Endothelial cell (in vitro differentiated cells): ENCODE measurements around the gene SMAD6. TPM values are rescaled to one million over a fixed set of nuclear protein-coding genes. Genes with fewer than 3 reads are reported as not detected.

Experiments
- DNase-seq: peaks from one replicate; pipeline ENCODE4 v3.0.0; 2021; ENCODE audit warnings: low spot score
- H3K27ac Mint-ChIP-seq: one replicate; pipeline ENCODE4 v1.8.0; 2021; ENCODE audit warnings: mixed read lengths, inconsistent platforms; ENCODE audit not compliant: unreplicated experiment
- H3K27me3 Mint-ChIP-seq: one replicate; pipeline ENCODE4 v1.8.0; 2021; ENCODE audit warnings: mild to moderate bottlenecking, moderate library complexity, mixed read lengths, inconsistent platforms; ENCODE audit not compliant: unreplicated experiment
- H3K36me3 Mint-ChIP-seq: one replicate; pipeline ENCODE4 v1.8.0; 2021; ENCODE audit warnings: mild to moderate bottlenecking, low read depth, mixed read lengths, inconsistent platforms; ENCODE audit not compliant: unreplicated experiment
- H3K4me1 Mint-ChIP-seq: one replicate; pipeline ENCODE4 v1.8.0; 2021; ENCODE audit warnings: mild to moderate bottlenecking, mixed read lengths, inconsistent platforms; ENCODE audit not compliant: unreplicated experiment
- H3K4me3 Mint-ChIP-seq: one replicate; pipeline ENCODE4 v1.8.0; 2021; ENCODE audit warnings: mild to moderate bottlenecking, mixed read lengths, inconsistent platforms; ENCODE audit not compliant: unreplicated experiment
- H3K9me3 Mint-ChIP-seq: one replicate; pipeline ENCODE4 v1.8.0; 2021; ENCODE audit warnings: mixed read lengths, inconsistent platforms; ENCODE audit not compliant: unreplicated experiment
- CTCF ChIP-seq: fragments of 200-600 bp; sonication (generic); IDR thresholded peaks from one replicate; pipeline ENCODE4 v1.5.0; 2021; ENCODE audit warnings: antibody characterized with exemption; ENCODE audit not compliant: unreplicated experiment
- total RNA-seq: library from RNA; stranded (reverse); fragmentation: NEBNext Ultra II Directional; extraction: Animal tissue kit (Norgen Biotek cat#: 25700); gene quantifications from one replicate; pipeline ENCODE4 v1.2.1, GENCODE V29; 2021; ENCODE audit not compliant: unreplicated experiment

Gene SMAD6
- total RNA-seq, 1 donor from 2014 or later = 21.3 TPM

GRCh38 chr15:66780172-66780972, 78.3 kb downstream of the SMAD6 start:
- Mint-ChIP-seq H3K4me3 (no peak overlapping the region), H3K9me3 (no peaks in the 10 kb centered on the region), H3K36me3 (peaks cover under 1% of the 10 kb centered on the region), H3K27me3 (peaks cover 6% of the 10 kb centered on the region), H3K27ac (no peak overlapping the region), H3K4me1 (no peaks in the 10 kb centered on the region)
- DNase-seq = no peak
- no peak for TF ChIP-seq CTCF

- Mint-ChIP-seq H3K36me3 (no peaks in the 10 kb centered on the region), H3K27ac (no peak overlapping the region), H3K4me3 (no peak overlapping the region), H3K9me3 (no peaks in the 10 kb centered on the region), H3K4me1 (peaks cover 4% of the 10 kb centered on the region), H3K27me3 (peaks cover 6% of the 10 kb centered on the region)
- no peak for TF ChIP-seq CTCF
- DNase-seq = no peak
Measured at GRCh38 chr15:66780973-66781718, 79.1 kb downstream of the SMAD6 start.

GRCh38 chr15:66782785-66783184, 80.7 kb downstream of the SMAD6 start:
- Mint-ChIP-seq H3K4me1 (peaks cover 5% of the 10 kb centered on the region), H3K4me3 (no peak overlapping the region), H3K27ac (no peak overlapping the region), H3K9me3 (no peaks in the 10 kb centered on the region), H3K27me3 (peaks cover 5% of the 10 kb centered on the region), H3K36me3 (no peaks in the 10 kb centered on the region)
- no peak for DNase-seq
- TF ChIP-seq CTCF = no peak

GRCh38 chr15:66783314-66783713, 81.3 kb downstream of the SMAD6 start:
- no peaks in the 10 kb centered on the region for H3K36me3 Mint-ChIP-seq
- peaks cover under 1% of the 10 kb centered on the region for H3K27me3 Mint-ChIP-seq
- H3K4me1 Mint-ChIP-seq = peaks cover 5% of the 10 kb centered on the region
- H3K27ac Mint-ChIP-seq = no peak overlapping the region
- H3K9me3 Mint-ChIP-seq = no peaks in the 10 kb centered on the region
- no peak for TF ChIP-seq CTCF
- no peak overlapping the region for H3K4me3 Mint-ChIP-seq
- no peak for DNase-seq

- no peak overlapping the region for H3K4me3 Mint-ChIP-seq
- H3K9me3 Mint-ChIP-seq = no peaks in the 10 kb centered on the region
- H3K27me3 Mint-ChIP-seq = no peaks in the 10 kb centered on the region
- DNase-seq = no peak
- H3K4me1 Mint-ChIP-seq = peaks cover 5% of the 10 kb centered on the region
- no peaks in the 10 kb centered on the region for H3K36me3 Mint-ChIP-seq
- no peak overlapping the region for H3K27ac Mint-ChIP-seq
- no peak for TF ChIP-seq CTCF
Measured at GRCh38 chr15:66783725-66784124, 81.7 kb downstream of the SMAD6 start.
